Activated CD8-positive, alpha-beta T cell treated with anti-CD3 and anti-CD28 coated beads for 36 hours (primary cell): ENCODE measurements around the gene CABP2. TPM values are rescaled to one million over a fixed set of nuclear protein-coding genes. Genes with fewer than 3 reads are reported as not detected.
A peak's percentile ranks its signal among the peaks of the same experiment; 100 is the strongest.

ENCODE experiments used
- ATAC-seq: fragments of 200-7000 bp; cut with Tn5 transposase; one replicate; pipeline ENCODE4 v1.10.0; 2021; ENCODE audit warnings: mild to moderate bottlenecking, moderate library complexity
- CTCF ChIA-PET: fragments of 350-600 bp; sonication (Branson Sonifier 250); formaldehyde crosslinking; loops from one replicate; lab custom pipeline; 2021; ENCODE audit warnings: antibody characterized with exemption; lab: Charles Lee
- POLR2A ChIA-PET: fragments of 350-600 bp; sonication (Branson Sonifier 250); formaldehyde crosslinking; loops from one replicate; lab custom pipeline; 2021; ENCODE audit warnings: antibody characterized with exemption; lab: Charles Lee
- DNase-seq: peaks from one replicate; pipeline ENCODE4 v3.0.0-alpha.2; 2020
- H3K27ac Mint-ChIP-seq: one replicate; pipeline ENCODE4 v1.8.0; 2021; ENCODE audit warnings: mild to moderate bottlenecking, mixed read lengths
- H3K27me3 Mint-ChIP-seq: one replicate; pipeline ENCODE4 v1.8.0; 2021; ENCODE audit warnings: mixed read lengths
- H3K36me3 Mint-ChIP-seq: one replicate; pipeline ENCODE4 v1.8.0; 2021; ENCODE audit warnings: low read depth, mixed read lengths
- H3K4me1 Mint-ChIP-seq: one replicate; pipeline ENCODE4 v1.8.0; 2021; ENCODE audit warnings: low read depth, mixed read lengths
- H3K4me3 Mint-ChIP-seq: one replicate; pipeline ENCODE4 v1.8.0; 2021; ENCODE audit warnings: mild to moderate bottlenecking, moderate library complexity, mixed read lengths
- H3K9me3 Mint-ChIP-seq: one replicate; pipeline ENCODE4 v1.8.0; 2021; ENCODE audit warnings: mixed read lengths
- intact Hi-C: fragments of 100-400 bp; cut with micrococcal nuclease; formaldehyde crosslinking; loops from one replicate; pipeline ENCODE4 v1.10.0; 2022
- total RNA-seq, 2 experiments: library from RNA; stranded (reverse); gene quantifications; one replicate each; pipeline ENCODE4 v1.2.3, GENCODE V29; 2021
- TF ChIP-seq, protein P1 (sequence below): fragments of 200-600 bp; IDR thresholded peaks from one replicate; pipeline ENCODE4 v1.8.0; 2022; ENCODE audit warnings: antibody characterized with exemption, mild to moderate bottlenecking

The CABP2 gene
- total RNA-seq, 2 experiments from 2014 or later: not detected

DNA sequence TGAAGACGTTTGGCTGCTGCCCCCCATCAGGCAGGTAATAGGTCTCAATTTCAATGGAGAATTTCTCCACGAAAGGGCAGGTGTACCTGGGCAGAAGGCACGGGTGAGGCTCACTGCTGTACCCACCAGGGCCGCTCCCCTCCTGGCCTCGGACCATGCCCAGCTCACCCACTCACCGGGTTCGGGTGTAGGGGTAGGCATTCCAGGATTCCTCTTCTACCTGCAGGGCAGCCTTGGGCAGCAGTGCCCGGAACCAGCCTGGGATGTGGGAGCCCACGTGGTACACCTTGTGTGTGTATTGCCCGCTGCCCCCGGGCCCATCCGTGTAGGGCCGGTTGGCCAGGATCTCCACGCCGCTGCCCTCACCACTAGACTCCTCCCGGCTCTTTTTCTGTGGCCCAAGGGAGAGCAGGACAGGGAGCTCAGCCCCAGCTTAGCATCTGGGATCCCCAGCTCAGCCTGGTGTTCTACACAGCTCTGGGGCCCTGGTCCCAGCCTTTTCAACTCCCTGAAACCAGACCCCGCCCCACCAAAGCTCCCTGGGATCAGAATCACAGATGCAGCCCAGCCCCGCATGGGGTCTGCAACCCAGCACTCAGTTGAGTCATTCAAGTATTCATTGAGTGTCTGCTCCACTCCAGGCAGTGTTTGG, 20.8 kb downstream of the CABP2 start:
- no peaks in the 10 kb centered on the region for H3K27me3 Mint-ChIP-seq

DNA sequence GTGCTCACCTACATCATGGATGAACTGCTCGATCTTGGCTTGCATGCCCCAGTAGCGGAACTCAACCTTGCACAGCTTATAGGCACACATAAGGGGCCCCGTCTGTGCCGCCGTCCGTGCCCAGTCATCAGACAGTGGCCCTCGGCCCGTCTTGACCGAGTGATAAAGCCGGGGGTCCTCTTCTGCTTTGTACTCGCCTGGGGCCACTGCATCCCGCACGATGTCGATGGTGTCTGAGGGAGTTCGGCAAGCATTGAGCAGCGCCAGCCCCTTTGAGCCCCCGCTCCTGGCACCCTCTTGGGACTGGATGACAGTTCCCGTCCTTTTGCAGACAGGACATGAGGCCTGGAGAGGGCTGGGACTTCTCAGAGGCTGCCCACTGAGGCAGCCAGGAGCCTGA, 21.4 kb downstream of the CABP2 start:
- ChIA-PET POLR2A (interaction anchor here (8.8 kb wide), 1 partner anchor 13 kb away, joined by 108 read pairs; no protein-coding TSS in a partner anchor), CTCF (interaction anchor here (1.2 kb wide), 1 partner anchor 150 kb away, joined by 3 read pairs; no protein-coding TSS in a partner anchor)
- ATAC-seq (no peak), DNase-seq (no peak)
- intact Hi-C loops: no loop called here
- no peaks in the 10 kb centered on the region for H3K9me3 Mint-ChIP-seq
- H3K27ac Mint-ChIP-seq: no peak overlapping the region
- H3K4me1 Mint-ChIP-seq: peaks cover 36% of the 10 kb centered on the region
- H3K4me3 Mint-ChIP-seq: no peak overlapping the region
- TF ChIP-seq, protein P1, sequence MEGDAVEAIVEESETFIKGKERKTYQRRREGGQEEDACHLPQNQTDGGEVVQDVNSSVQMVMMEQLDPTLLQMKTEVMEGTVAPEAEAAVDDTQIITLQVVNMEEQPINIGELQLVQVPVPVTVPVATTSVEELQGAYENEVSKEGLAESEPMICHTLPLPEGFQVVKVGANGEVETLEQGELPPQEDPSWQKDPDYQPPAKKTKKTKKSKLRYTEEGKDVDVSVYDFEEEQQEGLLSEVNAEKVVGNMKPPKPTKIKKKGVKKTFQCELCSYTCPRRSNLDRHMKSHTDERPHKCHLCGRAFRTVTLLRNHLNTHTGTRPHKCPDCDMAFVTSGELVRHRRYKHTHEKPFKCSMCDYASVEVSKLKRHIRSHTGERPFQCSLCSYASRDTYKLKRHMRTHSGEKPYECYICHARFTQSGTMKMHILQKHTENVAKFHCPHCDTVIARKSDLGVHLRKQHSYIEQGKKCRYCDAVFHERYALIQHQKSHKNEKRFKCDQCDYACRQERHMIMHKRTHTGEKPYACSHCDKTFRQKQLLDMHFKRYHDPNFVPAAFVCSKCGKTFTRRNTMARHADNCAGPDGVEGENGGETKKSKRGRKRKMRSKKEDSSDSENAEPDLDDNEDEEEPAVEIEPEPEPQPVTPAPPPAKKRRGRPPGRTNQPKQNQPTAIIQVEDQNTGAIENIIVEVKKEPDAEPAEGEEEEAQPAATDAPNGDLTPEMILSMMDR: no peak
- no peaks in the 10 kb centered on the region for H3K27me3 Mint-ChIP-seq
- H3K36me3 Mint-ChIP-seq: peaks cover 26% of the 10 kb centered on the region

More for the DNA sequence above, 20.8 kb downstream of the CABP2 start:
- ATAC-seq (no peak), DNase-seq (no peak)
- Mint-ChIP-seq H3K36me3 (peaks cover 30% of the 10 kb centered on the region), H3K27ac (no peak overlapping the region), H3K4me3 (peak overlapping the region; percentile 58), H3K4me1 (peaks cover 40% of the 10 kb centered on the region), H3K9me3 (no peaks in the 10 kb centered on the region)
- CTCF ChIA-PET: interaction anchor here (0.6 to 1.2 kb wide), 2 partner anchors 63 to 151 kb away, joined by 3 read pairs; no protein-coding TSS in a partner anchor
- TF ChIP-seq, protein P1: no peak
- POLR2A ChIA-PET: interaction anchor here (8.8 kb wide), 1 partner anchor 14 kb away, joined by 108 read pairs; no protein-coding TSS in a partner anchor
- intact Hi-C loops: no loop called here

DNA sequence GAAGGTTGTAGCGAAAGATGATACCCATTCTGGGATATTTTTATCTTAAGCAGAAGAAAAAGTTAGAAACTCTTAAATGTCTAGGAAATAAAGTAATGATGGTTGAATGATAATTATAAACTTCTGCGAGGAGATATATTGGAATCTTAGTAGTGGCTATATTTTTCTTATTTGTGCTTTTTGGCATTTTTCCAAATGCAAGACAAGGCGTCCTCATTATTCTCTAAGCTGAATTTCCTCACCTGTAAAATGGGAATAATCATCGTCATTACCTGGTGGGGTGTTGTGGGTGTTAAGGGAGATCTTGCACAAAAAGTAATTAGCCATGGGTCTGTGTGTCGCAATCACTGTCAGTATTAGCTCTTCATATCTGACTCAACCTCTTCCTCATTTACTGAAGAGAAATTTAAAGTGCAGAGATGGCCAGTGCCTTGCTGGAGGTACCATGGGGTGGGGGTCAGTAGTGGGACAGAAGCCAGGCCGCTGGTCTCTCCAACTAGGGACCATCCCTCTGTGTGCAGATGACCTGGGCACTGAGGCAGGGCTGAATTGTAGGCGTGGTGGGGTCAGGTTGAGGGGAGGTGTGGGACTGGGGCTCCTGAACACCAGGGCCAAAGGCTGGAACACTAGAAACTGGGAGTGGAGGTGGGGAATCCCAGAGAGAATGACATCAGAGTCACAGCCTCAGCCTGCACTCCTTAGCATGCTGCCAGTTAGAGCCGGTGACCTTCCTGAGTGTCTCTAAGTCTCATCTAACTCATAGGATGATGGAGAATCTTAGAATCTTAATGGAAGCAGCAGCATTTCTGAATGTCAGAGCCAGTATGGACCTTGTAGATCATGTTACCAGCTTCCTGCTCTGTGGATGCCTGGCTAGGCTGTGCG, 22.2 kb downstream of the CABP2 start:
- ChIA-PET POLR2A (interaction anchor here (1.1 to 8.8 kb wide), 3 partner anchors 13 to 63 kb away, joined by 4 to 108 read pairs (median 6); partner anchors contain the start of genes PTPRCAP and TMEM134), CTCF (no interaction called here)
- Mint-ChIP-seq H3K4me1 (peaks cover 28% of the 10 kb centered on the region), H3K4me3 (no peak overlapping the region), H3K27ac (peak overlapping the region; percentile 14), H3K9me3 (no peaks in the 10 kb centered on the region), H3K36me3 (peaks cover 24% of the 10 kb centered on the region), H3K27me3 (no peaks in the 10 kb centered on the region)
- ATAC-seq (no peak), DNase-seq (no peak)
- intact Hi-C loops: no loop called here
- TF ChIP-seq, protein P1: no peak

DNA sequence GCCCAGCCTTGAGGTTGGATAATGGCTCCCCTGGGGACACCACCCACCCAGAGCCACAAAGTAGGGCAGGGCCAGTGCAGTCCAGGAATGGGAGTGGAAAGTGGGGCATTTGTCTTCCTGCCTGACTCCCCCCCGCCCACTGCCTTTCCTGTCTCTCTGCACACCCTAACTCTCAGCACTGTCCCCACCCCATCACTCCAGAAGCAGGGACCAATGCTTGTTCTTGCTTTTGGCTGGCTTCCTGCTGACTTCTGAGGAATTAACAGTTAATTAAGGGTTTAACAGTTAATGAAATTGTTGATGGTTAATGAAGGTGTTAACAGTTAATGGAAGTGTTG, 22.8 kb downstream of the CABP2 start:
- POLR2A ChIA-PET: interaction anchor here (1.1 to 8.8 kb wide), 3 partner anchors 12 to 63 kb away, joined by 4 to 108 read pairs (median 6); partner anchors contain the start of genes PTPRCAP and TMEM134
- CTCF ChIA-PET: no interaction called here

More for the DNA sequence above, 22.8 kb downstream of the CABP2 start:
- Mint-ChIP-seq H3K9me3 (no peaks in the 10 kb centered on the region), H3K4me1 (peaks cover 24% of the 10 kb centered on the region), H3K27me3 (no peaks in the 10 kb centered on the region), H3K4me3 (no peak overlapping the region), H3K27ac (no peak overlapping the region), H3K36me3 (peaks cover 24% of the 10 kb centered on the region)
- intact Hi-C loops: no loop called here
- ATAC-seq (no peak), DNase-seq (no peak)
- TF ChIP-seq, protein P1: no peak
